HepG2 (cell line): Measurements from ENCODE around the gene ZFPM1. TPM values are rescaled to one million over a fixed set of nuclear protein-coding genes. Genes with fewer than 3 reads are reported as not detected.

Experiments used
- EED ChIP-seq: sonication (generic); formaldehyde crosslinking; IDR thresholded peaks from 2 replicates; pipeline ENCODE4 v1.5.0; 2020; ENCODE audit warnings: mild to moderate bottlenecking, missing genetic modification reagents
- HIVEP1 ChIP-seq: sonication (generic); formaldehyde crosslinking; IDR thresholded peaks from 2 replicates; pipeline ENCODE4 v1.4.0; 2020; ENCODE audit warnings: mild to moderate bottlenecking, missing genetic modification reagents
- HNRNPK ChIP-seq: fragments of 200-400 bp; formaldehyde crosslinking; IDR thresholded peaks from 2 replicates; pipeline ENCODE4 v1.6.1; 2018; ENCODE audit warnings: low read length, low read depth, moderate library complexity, mild to moderate bottlenecking; ENCODE audit not compliant: poor library complexity, severe bottlenecking
- KLF12 ChIP-seq: sonication (generic); formaldehyde crosslinking; IDR thresholded peaks from 2 replicates; pipeline ENCODE4 v1.4.0; 2020; ENCODE audit warnings: missing genetic modification reagents, borderline replicate concordance
- PCBP1 ChIP-seq: fragments of 200-400 bp; formaldehyde crosslinking; IDR thresholded peaks from 2 replicates; pipeline ENCODE4 v1.6.1; 2017; ENCODE audit warnings: mild to moderate bottlenecking, low read depth, low read length, borderline replicate concordance
- RNF2 ChIP-seq: fragments of 450-650 bp; conservative IDR thresholded peaks from 2 replicates; pipeline ENCODE4 v1.6.1; 2016; ENCODE audit warnings: low read depth
- TBP ChIP-seq: sonication (generic); formaldehyde crosslinking; IDR thresholded peaks from 2 replicates; pipeline ENCODE4 v1.5.0; 2020; ENCODE audit warnings: missing genetic modification reagents
- ZNF12 ChIP-seq: sonication (generic); formaldehyde crosslinking; IDR thresholded peaks from 2 replicates; pipeline ENCODE4 v1.5.0; 2020; ENCODE audit warnings: missing genetic modification reagents
- ZNF496 ChIP-seq: sonication (generic); formaldehyde crosslinking; IDR thresholded peaks from 2 replicates; pipeline ENCODE4 v1.8.1; 2023; ENCODE audit warnings: mild to moderate bottlenecking, moderate library complexity, missing genetic modification reagents; ENCODE audit not compliant: insufficient replicate concordance
- ZNF792 ChIP-seq: IDR thresholded peaks from 2 replicates; pipeline ENCODE4 v1.6.1; 2016
- polyA plus RNA-seq, 8 experiments: library from polyadenylated mRNA; depleted of rRNA in 3 of 8; stranded (reverse) in 7 of 8; unstranded in 1 of 8; fragments of >200 nt; fragmentation: Illumina TruSeq in 4 of 8; extraction: Trizol in 4 of 8; gene quantifications; 2 replicates each; pipeline versions ENCODE4 v1.2.1 to v1.2.3, GENCODE V29; 2011 to 2016; ENCODE audit warnings: low read depth in 4 of 8, missing spikeins in 1 of 8, mixed read lengths in 1 of 8; ENCODE audit not compliant: insufficient read depth in 1 of 8
- total RNA-seq, 5 experiments: library from RNA; depleted of rRNA; stranded (reverse); fragments of >200 nt; fragmentation: Illumina TruSeq; extraction: Trizol; gene quantifications; 2 replicates each; pipeline ENCODE4 v1.2.3, GENCODE V29; 2016; ENCODE audit warnings: low read depth in 1 of 5
- TF ChIP-seq, protein P1 (sequence below): sonication (generic); formaldehyde crosslinking; IDR thresholded peaks from 2 replicates; pipeline ENCODE4 v1.4.0; 2020; ENCODE audit warnings: missing genetic modification reagents
- TF ChIP-seq, protein P2 (sequence below): sonication (generic); formaldehyde crosslinking; IDR thresholded peaks from 2 replicates; pipeline ENCODE4 v1.4.0; 2020; ENCODE audit warnings: missing genetic modification reagents, borderline replicate concordance
- TF ChIP-seq, protein P3 (sequence below): sonication (generic); formaldehyde crosslinking; IDR thresholded peaks from 2 replicates; pipeline ENCODE4 v1.4.0; 2020; ENCODE audit warnings: missing genetic modification reagents, borderline replicate concordance

ZFPM1 gene
- total and polyA plus RNA-seq, 2 of the 13 experiments (the other 11 are each of a cell fraction or from before 2014, with no cell fraction given), result 1.3 to 3.8 TPM

DNA sequence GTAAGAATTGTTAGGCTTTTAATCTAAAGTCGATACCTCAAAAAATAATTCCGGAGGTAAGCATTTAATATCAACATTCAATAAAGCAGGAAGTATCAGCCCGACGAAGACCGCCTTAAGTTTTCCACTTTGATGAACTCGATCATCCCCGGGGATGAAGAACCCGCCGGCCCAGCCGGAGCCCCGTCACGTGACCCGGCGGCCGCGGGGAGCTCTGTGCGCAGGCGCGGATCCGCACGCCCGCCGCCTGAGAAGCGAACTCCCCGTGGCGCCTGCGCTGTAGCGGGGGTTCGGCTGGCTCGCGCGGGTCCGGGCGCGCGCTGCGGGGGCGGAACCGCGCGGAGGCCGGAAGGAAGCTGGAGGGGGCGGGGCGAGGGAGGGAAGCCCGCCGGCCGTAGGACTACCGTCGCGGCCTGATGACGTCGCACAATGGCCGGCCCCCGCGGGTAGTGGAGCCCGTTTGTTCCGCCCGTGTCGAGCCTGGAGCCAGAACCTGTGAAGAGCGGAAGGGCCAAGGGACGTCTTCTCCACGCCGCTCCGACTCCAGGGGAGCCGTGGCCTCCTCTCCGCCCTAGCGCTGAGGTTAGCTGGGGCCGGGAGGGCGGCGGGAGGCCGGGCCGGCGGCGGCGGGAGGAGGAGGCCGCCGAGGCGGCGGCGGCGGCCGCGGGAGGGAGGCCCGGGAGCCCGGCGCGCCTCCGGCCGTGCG is 117.1 kb downstream of the ZFPM1 start, which contains the start of gene ZC3H18 (continued):
- TF ChIP-seq ZNF12 (CRISPR knock-in tag) (no peak), ZNF496 (CRISPR knock-in tag) (no peak), EED (CRISPR knock-in tag) (0 out of 2 replicates have a peak, but pooled peaks have one; percentile 16), TBP (no peak), HNRNPK (peak; percentile 53), HIVEP1 (CRISPR knock-in tag) (peak; percentile 27; the same call in 1 of the 2 replicates), PCBP1 (no peak), KLF12 (CRISPR knock-in tag) (peak; percentile 75), RNF2 (0 out of 2 replicates have a peak, but pooled peaks have one; percentile 22), ZNF792 (CRISPR knock-in tag) (no peak)
- TF ChIP-seq, protein P1, sequence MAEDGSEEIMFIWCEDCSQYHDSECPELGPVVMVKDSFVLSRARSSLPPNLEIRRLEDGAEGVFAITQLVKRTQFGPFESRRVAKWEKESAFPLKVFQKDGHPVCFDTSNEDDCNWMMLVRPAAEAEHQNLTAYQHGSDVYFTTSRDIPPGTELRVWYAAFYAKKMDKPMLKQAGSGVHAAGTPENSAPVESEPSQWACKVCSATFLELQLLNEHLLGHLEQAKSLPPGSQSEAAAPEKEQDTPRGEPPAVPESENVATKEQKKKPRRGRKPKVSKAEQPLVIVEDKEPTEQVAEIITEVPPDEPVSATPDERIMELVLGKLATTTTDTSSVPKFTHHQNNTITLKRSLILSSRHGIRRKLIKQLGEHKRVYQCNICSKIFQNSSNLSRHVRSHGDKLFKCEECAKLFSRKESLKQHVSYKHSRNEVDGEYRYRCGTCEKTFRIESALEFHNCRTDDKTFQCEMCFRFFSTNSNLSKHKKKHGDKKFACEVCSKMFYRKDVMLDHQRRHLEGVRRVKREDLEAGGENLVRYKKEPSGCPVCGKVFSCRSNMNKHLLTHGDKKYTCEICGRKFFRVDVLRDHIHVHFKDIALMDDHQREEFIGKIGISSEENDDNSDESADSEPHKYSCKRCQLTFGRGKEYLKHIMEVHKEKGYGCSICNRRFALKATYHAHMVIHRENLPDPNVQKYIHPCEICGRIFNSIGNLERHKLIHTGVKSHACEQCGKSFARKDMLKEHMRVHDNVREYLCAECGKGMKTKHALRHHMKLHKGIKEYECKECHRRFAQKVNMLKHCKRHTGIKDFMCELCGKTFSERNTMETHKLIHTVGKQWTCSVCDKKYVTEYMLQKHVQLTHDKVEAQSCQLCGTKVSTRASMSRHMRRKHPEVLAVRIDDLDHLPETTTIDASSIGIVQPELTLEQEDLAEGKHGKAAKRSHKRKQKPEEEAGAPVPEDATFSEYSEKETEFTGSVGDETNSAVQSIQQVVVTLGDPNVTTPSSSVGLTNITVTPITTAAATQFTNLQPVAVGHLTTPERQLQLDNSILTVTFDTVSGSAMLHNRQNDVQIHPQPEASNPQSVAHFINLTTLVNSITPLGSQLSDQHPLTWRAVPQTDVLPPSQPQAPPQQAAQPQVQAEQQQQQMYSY (CRISPR knock-in tag), result peak; percentile 42; the same call in 1 of the 2 replicates
- TF ChIP-seq, protein P2, sequence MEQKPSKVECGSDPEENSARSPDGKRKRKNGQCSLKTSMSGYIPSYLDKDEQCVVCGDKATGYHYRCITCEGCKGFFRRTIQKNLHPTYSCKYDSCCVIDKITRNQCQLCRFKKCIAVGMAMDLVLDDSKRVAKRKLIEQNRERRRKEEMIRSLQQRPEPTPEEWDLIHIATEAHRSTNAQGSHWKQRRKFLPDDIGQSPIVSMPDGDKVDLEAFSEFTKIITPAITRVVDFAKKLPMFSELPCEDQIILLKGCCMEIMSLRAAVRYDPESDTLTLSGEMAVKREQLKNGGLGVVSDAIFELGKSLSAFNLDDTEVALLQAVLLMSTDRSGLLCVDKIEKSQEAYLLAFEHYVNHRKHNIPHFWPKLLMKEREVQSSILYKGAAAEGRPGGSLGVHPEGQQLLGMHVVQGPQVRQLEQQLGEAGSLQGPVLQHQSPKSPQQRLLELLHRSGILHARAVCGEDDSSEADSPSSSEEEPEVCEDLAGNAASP (CRISPR knock-in tag), result peak; percentile 66; the same call in 1 of the 2 replicates
- TF ChIP-seq, protein P3, sequence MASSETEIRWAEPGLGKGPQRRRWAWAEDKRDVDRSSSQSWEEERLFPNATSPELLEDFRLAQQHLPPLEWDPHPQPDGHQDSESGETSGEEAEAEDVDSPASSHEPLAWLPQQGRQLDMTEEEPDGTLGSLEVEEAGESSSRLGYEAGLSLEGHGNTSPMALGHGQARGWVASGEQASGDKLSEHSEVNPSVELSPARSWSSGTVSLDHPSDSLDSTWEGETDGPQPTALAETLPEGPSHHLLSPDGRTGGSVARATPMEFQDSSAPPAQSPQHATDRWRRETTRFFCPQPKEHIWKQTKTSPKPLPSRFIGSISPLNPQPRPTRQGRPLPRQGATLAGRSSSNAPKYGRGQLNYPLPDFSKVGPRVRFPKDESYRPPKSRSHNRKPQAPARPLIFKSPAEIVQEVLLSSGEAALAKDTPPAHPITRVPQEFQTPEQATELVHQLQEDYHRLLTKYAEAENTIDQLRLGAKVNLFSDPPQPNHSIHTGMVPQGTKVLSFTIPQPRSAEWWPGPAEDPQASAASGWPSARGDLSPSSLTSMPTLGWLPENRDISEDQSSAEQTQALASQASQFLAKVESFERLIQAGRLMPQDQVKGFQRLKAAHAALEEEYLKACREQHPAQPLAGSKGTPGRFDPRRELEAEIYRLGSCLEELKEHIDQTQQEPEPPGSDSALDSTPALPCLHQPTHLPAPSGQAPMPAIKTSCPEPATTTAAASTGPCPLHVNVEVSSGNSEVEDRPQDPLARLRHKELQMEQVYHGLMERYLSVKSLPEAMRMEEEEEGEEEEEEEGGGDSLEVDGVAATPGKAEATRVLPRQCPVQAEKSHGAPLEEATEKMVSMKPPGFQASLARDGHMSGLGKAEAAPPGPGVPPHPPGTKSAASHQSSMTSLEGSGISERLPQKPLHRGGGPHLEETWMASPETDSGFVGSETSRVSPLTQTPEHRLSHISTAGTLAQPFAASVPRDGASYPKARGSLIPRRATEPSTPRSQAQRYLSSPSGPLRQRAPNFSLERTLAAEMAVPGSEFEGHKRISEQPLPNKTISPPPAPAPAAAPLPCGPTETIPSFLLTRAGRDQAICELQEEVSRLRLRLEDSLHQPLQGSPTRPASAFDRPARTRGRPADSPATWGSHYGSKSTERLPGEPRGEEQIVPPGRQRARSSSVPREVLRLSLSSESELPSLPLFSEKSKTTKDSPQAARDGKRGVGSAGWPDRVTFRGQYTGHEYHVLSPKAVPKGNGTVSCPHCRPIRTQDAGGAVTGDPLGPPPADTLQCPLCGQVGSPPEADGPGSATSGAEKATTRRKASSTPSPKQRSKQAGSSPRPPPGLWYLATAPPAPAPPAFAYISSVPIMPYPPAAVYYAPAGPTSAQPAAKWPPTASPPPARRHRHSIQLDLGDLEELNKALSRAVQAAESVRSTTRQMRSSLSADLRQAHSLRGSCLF (CRISPR knock-in tag), result no peak
